HFFc6 (cell line): ENCODE results near the gene NBDY. TPM values are rescaled to one million over a fixed set of nuclear protein-coding genes. Genes with fewer than 3 reads are reported as not detected.

Experiments used
- DNase-seq: peaks from one replicate; pipeline ENCODE4 v3.0.0-alpha.2; 2018
- H3K27ac Mint-ChIP-seq: 2 replicates; pipeline ENCODE4 v1.8.0; 2020; ENCODE audit warnings: mild to moderate bottlenecking, mixed read lengths
- H3K27me3 Mint-ChIP-seq: 2 replicates; pipeline ENCODE4 v1.8.0; 2021; ENCODE audit warnings: mild to moderate bottlenecking, moderate library complexity, mixed read lengths; ENCODE audit not compliant: insufficient read depth
- H3K36me3 Mint-ChIP-seq: 2 replicates; pipeline ENCODE4 v1.8.0; 2021; ENCODE audit warnings: low read depth, mixed read lengths
- H3K4me1 Mint-ChIP-seq: 2 replicates; pipeline ENCODE4 v1.8.0; 2020; ENCODE audit warnings: low read depth, mixed read lengths
- H3K4me3 Mint-ChIP-seq: 2 replicates; pipeline ENCODE4 v1.8.0; 2020; ENCODE audit warnings: mild to moderate bottlenecking, moderate library complexity, mixed read lengths
- H3K9me3 Mint-ChIP-seq: 2 replicates; pipeline ENCODE4 v1.8.0; 2020; ENCODE audit warnings: mild to moderate bottlenecking, mixed read lengths
- CTCF ChIP-seq: fragments of 200-600 bp; sonication (generic); IDR thresholded peaks from 2 replicates; pipeline ENCODE4 v1.5.0; 2021; ENCODE audit warnings: antibody characterized with exemption, mild to moderate bottlenecking
- total RNA-seq, 6 experiments: library from RNA; stranded (reverse); fragmentation: NEBNext Ultra II Directional; extraction: Animal tissue kit (Norgen Biotek cat#: 25700); gene quantifications; 2 replicates in 1 of 6; 3 replicates in 5 of 6; pipeline ENCODE4 v1.2.3, GENCODE V29; 2021

The NBDY gene
- total RNA-seq, 6 experiments from 2014 or later = 61.2 to 78.7 (median 68.3) TPM

GRCh38 chrX:56811599-56811998, 82.6 kb downstream of the NBDY start:
- H3K27ac Mint-ChIP-seq = no peak overlapping the region
- H3K27me3 Mint-ChIP-seq = no peaks in the 10 kb centered on the region
- no peaks in the 10 kb centered on the region for H3K9me3 Mint-ChIP-seq
- no peak for TF ChIP-seq CTCF
- H3K4me1 Mint-ChIP-seq = peaks cover 19% of the 10 kb centered on the region
- H3K36me3 Mint-ChIP-seq = peaks cover 5% of the 10 kb centered on the region; the same call in 1 of the 2 replicates
- no peak for DNase-seq
- H3K4me3 Mint-ChIP-seq = no peak overlapping the region

- no peak overlapping the region for H3K27ac Mint-ChIP-seq
- DNase-seq = no peak
These were observed 83.6 kb downstream of the NBDY start for GRCh38 chrX:56812515-56813105.

GRCh38 chrX:56813318-56813837, 84.3 kb downstream of the NBDY start:
- Mint-ChIP-seq H3K4me1 (peaks cover 19% of the 10 kb centered on the region), H3K27me3 (no peaks in the 10 kb centered on the region), H3K9me3 (no peaks in the 10 kb centered on the region), H3K36me3 (peaks cover 5% of the 10 kb centered on the region; the same call in 1 of the 2 replicates), H3K4me3 (no peak overlapping the region), H3K27ac (peak overlapping the region; percentile 63; the same call in 1 of the 2 replicates)
- no peak for TF ChIP-seq CTCF
- DNase-seq = peak; percentile 63

More at GRCh38 chrX:56812515-56813105, 83.6 kb downstream of the NBDY start:
- no peaks in the 10 kb centered on the region for H3K9me3 Mint-ChIP-seq
- H3K4me1 Mint-ChIP-seq = peaks cover 19% of the 10 kb centered on the region
- H3K36me3 Mint-ChIP-seq = peaks cover 5% of the 10 kb centered on the region; the same call in 1 of the 2 replicates
- H3K4me3 Mint-ChIP-seq = peak overlapping the region; percentile 36; the same call in 1 of the 2 replicates
- no peak for TF ChIP-seq CTCF
- no peaks in the 10 kb centered on the region for H3K27me3 Mint-ChIP-seq

GRCh38 chrX:56817179-56817578, 88.1 kb downstream of the NBDY start:
- no peaks in the 10 kb centered on the region for H3K9me3 Mint-ChIP-seq
- H3K36me3 Mint-ChIP-seq = peaks cover 5% of the 10 kb centered on the region; the same call in 1 of the 2 replicates
- no peak overlapping the region for H3K4me3 Mint-ChIP-seq
- H3K27me3 Mint-ChIP-seq = no peaks in the 10 kb centered on the region
- no peak overlapping the region for H3K27ac Mint-ChIP-seq
- H3K4me1 Mint-ChIP-seq = peaks cover 19% of the 10 kb centered on the region
- TF ChIP-seq CTCF = no peak
- DNase-seq = no peak

GRCh38 chrX:56826020-56826419, 97.0 kb downstream of the NBDY start:
- TF ChIP-seq CTCF = no peak
- Mint-ChIP-seq H3K36me3 (peaks cover 12% of the 10 kb centered on the region), H3K27me3 (no peaks in the 10 kb centered on the region), H3K9me3 (0 out of 2 replicates have a peak, but pooled peaks cover 3% of the 10 kb centered on the region), H3K27ac (no peak overlapping the region), H3K4me3 (no peak overlapping the region), H3K4me1 (no peaks in the 10 kb centered on the region)
- DNase-seq = no peak
